ENCODE data around the gene IDS. TPM values are rescaled to one million over a fixed set of nuclear protein-coding genes. Genes with fewer than 3 reads are reported as not detected.
"Not testable (repeated sequence)": the region's sequence is repeated elsewhere in the genome, so short reads cannot be mapped to it uniquely, and the experiment has no call there.

IDS gene, protein sequence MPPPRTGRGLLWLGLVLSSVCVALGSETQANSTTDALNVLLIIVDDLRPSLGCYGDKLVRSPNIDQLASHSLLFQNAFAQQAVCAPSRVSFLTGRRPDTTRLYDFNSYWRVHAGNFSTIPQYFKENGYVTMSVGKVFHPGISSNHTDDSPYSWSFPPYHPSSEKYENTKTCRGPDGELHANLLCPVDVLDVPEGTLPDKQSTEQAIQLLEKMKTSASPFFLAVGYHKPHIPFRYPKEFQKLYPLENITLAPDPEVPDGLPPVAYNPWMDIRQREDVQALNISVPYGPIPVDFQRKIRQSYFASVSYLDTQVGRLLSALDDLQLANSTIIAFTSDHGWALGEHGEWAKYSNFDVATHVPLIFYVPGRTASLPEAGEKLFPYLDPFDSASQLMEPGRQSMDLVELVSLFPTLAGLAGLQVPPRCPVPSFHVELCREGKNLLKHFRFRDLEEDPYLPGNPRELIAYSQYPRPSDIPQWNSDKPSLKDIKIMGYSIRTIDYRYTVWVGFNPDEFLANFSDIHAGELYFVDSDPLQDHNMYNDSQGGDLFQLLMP
- 10 to 100 TPM; 30.2 to 38.4 TPM for total RNA-seq
- polyA plus RNA-seq (ENCODE audit: insufficient read depth, low read depth, low replicate concordance), result 25.3 TPM
- long read RNA-seq, donor 1, full-length matches to known transcripts, result 8 of 8 reads
- long read RNA-seq, donor 1, partial matches to known transcripts, result 0 of 8 reads
- long read RNA-seq, donor 1, other reads (novel, unspliced or antisense), result 0 of 8 reads
- long read RNA-seq, donor 2, full-length matches to known transcripts, result 4 of 4 reads
- long read RNA-seq, donor 2, partial matches to known transcripts, result 0 of 4 reads
- long read RNA-seq, donor 2, other reads (novel, unspliced or antisense), result 0 of 4 reads

DNA sequence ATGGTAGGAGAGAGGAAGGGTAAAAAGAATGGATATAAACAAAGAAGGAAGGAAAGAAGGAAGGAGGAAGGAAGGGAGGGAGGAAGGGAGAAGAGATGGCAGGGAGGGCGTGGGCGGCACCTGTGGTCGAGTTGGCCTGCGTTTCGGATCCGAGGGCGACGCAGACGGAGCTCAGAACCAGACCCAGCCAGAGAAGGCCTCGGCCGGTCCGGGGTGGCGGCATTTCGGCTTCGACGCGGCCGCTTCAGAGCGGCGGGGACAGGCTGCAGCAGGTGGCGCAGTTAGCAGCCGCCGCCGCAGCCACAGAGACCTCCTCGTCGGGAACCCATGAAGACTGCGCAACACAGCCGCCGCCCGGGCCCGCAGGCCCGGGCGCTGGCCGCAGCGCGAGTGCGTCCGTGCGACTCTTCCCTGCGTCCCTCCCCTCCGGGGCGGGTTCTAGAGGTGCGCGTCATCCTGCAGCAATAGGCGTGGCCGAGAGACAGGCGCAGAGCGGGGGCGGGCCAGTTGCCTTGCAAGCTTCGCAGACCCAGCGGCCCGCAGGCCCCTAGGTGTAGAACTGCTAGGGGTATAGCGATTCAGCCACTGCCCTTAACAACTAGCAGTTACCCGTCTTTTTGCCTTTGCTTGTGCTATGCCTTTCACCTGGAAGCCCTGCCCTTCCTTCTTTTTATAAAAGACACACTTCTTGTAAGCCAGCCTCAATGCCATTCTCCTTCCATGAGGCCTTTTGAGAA, at the start of gene IDS:
Gene IDS (minus strand): TSS at position 392 of the 737 bp plus-strand sequence. CDS start 169 bp downstream, at position 223.
- Histone ChIP-seq H3K36me3 (ENCODE audit: low read depth, missing control alignments) (no peaks in the 10 kb centered on the region), H3K27ac (peak within 1 kb of the TSS; percentile 79 to 85), H3K4me1 (no peaks in the 10 kb centered on the region), H3K9me3 (no peaks in the 10 kb centered on the region), H3K4me3 (peak within 1 kb of the TSS; percentile 53 to 66), H3K27me3 (no peaks in the 10 kb centered on the region)
- TF ChIP-seq, protein P1, sequence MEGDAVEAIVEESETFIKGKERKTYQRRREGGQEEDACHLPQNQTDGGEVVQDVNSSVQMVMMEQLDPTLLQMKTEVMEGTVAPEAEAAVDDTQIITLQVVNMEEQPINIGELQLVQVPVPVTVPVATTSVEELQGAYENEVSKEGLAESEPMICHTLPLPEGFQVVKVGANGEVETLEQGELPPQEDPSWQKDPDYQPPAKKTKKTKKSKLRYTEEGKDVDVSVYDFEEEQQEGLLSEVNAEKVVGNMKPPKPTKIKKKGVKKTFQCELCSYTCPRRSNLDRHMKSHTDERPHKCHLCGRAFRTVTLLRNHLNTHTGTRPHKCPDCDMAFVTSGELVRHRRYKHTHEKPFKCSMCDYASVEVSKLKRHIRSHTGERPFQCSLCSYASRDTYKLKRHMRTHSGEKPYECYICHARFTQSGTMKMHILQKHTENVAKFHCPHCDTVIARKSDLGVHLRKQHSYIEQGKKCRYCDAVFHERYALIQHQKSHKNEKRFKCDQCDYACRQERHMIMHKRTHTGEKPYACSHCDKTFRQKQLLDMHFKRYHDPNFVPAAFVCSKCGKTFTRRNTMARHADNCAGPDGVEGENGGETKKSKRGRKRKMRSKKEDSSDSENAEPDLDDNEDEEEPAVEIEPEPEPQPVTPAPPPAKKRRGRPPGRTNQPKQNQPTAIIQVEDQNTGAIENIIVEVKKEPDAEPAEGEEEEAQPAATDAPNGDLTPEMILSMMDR (IDR thresholded peaks at IDR 0.05), result no peak
- peak; percentile 51 for TF ChIP-seq POLR2A (IDR thresholded peaks at IDR 0.05)
- intact Hi-C loops (cut with DNase I; ENCODE audit: low total_unique reads), result no loop called here
- peak; percentile 92 for DNase-seq
- WGBS, 2 donors, result 1% methylated on average over 13 to 16 of the region's 54 CpGs

DNA sequence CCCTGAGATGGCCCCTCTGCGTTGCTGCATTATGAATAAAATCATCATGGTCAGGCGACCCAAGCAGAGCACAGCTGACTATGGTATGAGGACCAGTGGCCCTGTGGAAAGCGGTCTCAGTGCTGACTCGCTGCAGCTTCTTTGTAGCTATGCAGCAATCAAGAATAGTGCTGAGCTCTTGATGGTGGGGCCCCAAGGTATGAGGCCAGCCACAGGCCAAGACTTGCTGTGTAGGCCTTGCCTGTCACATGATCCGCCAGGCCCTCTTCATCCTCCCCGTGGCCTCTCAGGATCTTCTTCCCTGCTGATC, 46.8 kb upstream of the IDS start:
- H3K36me3 ChIP-seq (ENCODE audit: low read depth, missing control alignments); H3K4me1 ChIP-seq; DNase-seq; H3K9me3 ChIP-seq; H3K27ac ChIP-seq; H3K27me3 ChIP-seq; intact Hi-C loops (cut with DNase I; ENCODE audit: low total_unique reads); H3K4me3 ChIP-seq: not testable (repeated sequence)
- WGBS, 2 donors, result no CpG with 5 or more reads among the region's 6 CpGs

DNA sequence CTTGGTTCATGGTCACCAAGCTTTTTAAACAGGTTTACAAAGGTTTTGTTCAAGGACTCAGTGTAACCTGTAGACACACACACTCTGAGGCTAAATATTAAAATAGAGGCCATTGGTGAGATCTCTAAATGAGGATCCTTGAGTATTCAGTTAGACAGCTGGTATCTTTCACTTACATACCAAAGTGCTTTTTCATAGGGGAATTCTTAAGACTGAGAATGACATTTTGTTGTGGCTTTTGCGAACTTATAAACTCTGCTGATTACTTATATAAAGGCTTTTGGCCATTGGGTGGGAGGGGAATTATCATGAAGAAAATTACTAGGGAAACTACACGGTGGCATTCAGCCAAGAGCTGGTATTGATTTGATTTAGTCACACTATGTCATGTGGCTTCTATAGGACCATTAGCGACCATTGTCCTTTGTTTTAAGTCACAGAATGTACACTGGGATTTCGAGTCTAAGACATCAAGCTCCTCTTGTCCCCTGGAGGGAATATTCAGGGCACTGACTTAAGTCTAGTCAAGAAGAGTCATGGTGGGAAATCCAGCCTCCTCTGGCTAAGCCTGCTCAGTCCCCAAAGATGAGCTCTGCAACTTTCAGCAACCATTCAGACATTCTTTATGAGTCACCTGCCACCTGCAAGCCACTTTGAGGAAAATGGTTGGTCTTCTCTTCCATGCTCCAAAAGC, 46.3 kb upstream of the IDS start:
- H3K4me3 ChIP-seq; DNase-seq; intact Hi-C loops (cut with DNase I; ENCODE audit: low total_unique reads); H3K9me3 ChIP-seq; H3K4me1 ChIP-seq; H3K27ac ChIP-seq; H3K36me3 ChIP-seq (ENCODE audit: low read depth, missing control alignments); H3K27me3 ChIP-seq: not testable (repeated sequence)
- WGBS, 2 donors, result no CpG with 5 or more reads among the region's 4 CpGs

DNA sequence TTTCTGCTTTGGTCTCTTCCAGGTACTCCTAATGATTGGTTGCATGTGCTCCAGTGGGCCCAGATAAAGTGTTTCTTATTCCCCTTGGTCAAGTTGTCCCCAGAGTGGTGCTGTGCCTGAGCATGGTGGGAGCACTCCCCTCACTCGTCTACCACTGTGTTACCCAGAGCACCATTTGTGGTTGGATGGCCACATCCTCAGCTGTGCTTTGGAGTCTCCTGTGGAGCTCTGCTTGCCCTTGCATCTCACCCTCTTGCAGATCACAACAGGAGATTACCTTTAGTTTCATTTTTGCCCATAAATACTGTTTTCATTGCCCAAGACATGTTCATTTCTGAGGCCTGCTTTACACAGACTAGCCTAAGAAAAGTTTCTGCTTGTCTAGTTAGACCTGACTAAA, 45.3 kb upstream of the IDS start:
- DNase-seq; H3K27me3 ChIP-seq; intact Hi-C loops (cut with DNase I; ENCODE audit: low total_unique reads); H3K36me3 ChIP-seq (ENCODE audit: low read depth, missing control alignments); H3K9me3 ChIP-seq; H3K4me3 ChIP-seq; H3K27ac ChIP-seq; H3K4me1 ChIP-seq: not testable (repeated sequence)
- 100% methylated on average over 1 of the region's 1 CpG for WGBS, 2 donors

DNA sequence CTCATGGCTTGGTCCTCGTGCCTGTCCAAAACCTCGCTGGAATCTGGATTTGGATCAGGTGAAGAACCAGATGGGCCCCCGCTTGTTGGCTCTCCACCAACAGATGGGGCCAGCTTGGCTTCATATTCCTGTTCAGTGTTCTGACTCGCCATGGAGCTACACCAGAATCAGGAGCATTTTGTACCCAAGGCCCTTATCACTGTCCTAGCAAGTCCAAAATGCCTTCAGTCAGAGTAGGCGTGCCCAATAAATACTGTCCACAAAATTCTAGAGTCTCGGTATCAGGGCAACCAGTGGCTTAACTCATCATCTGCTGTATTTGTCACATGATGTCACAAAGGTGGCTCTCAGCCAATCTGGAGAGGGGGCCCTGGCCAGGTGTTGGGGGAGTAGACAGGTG, 44.6 kb upstream of the IDS start, which contains the start of gene HSFX3:
Gene HSFX3 (minus strand): TSS at position 224 of the 400 bp plus-strand sequence. CDS start 72 bp downstream, at position 152.
- H3K9me3 ChIP-seq; DNase-seq; H3K4me3 ChIP-seq; intact Hi-C loops (cut with DNase I; ENCODE audit: low total_unique reads); H3K36me3 ChIP-seq (ENCODE audit: low read depth, missing control alignments); H3K27me3 ChIP-seq; H3K27ac ChIP-seq; H3K4me1 ChIP-seq: not testable (repeated sequence)
- WGBS, 2 donors, result no CpG with 5 or more reads among the region's 6 CpGs

DNA sequence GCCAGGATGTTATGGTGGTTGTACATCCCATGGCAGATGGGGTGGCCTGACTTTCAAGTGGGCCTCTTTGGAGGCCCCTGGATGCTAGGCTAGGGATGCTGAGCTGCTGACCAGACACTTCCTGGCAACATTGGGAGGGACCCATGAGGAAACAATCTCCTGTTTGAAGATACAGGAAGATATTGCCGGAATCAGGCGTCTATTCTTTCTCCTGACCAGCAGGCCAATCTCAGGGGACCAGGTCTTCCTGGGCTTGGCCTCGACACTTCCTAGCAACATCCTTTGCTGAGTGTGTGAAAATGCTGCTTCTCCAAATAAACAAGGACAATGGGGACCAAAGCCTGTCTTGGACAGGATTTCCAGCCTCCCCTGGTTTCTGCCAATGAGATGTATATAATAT, 42.7 kb upstream of the IDS start:
- H3K27me3 ChIP-seq; H3K27ac ChIP-seq; H3K36me3 ChIP-seq (ENCODE audit: low read depth, missing control alignments); H3K4me1 ChIP-seq; intact Hi-C loops (cut with DNase I; ENCODE audit: low total_unique reads); H3K4me3 ChIP-seq; H3K9me3 ChIP-seq; DNase-seq: not testable (repeated sequence)
- WGBS, 2 donors, result 40% methylated on average over 1 of the region's 3 CpGs; no CpG with 5 or more reads in 1 of the 2 donors

DNA sequence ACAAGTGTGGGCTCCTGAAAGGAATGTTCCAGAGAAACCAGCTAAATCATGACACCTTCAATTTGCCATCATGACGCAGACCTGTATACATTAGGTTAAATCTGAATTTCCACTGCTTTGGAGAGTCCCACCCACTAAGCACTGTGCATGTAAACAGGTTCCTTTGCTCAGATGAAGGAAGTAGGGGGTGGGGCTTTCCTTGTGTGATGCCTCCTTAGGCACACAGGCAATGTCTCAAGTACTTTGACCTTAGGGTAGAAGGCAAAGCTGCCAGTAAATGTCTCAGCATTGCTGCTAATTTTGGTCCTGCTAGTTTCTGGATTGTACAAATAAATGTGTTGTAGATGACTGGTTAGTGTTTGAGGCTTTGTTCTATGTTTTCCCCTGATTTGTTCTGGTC, 41.9 kb upstream of the IDS start:
- H3K27me3 ChIP-seq; H3K4me1 ChIP-seq; H3K9me3 ChIP-seq; H3K36me3 ChIP-seq (ENCODE audit: low read depth, missing control alignments); H3K4me3 ChIP-seq; intact Hi-C loops (cut with DNase I; ENCODE audit: low total_unique reads); DNase-seq; H3K27ac ChIP-seq: not testable (repeated sequence)
- 86% methylated on average over 1 of the region's 1 CpG; no CpG with 5 or more reads in 1 of the 2 donors for WGBS, 2 donors

DNA sequence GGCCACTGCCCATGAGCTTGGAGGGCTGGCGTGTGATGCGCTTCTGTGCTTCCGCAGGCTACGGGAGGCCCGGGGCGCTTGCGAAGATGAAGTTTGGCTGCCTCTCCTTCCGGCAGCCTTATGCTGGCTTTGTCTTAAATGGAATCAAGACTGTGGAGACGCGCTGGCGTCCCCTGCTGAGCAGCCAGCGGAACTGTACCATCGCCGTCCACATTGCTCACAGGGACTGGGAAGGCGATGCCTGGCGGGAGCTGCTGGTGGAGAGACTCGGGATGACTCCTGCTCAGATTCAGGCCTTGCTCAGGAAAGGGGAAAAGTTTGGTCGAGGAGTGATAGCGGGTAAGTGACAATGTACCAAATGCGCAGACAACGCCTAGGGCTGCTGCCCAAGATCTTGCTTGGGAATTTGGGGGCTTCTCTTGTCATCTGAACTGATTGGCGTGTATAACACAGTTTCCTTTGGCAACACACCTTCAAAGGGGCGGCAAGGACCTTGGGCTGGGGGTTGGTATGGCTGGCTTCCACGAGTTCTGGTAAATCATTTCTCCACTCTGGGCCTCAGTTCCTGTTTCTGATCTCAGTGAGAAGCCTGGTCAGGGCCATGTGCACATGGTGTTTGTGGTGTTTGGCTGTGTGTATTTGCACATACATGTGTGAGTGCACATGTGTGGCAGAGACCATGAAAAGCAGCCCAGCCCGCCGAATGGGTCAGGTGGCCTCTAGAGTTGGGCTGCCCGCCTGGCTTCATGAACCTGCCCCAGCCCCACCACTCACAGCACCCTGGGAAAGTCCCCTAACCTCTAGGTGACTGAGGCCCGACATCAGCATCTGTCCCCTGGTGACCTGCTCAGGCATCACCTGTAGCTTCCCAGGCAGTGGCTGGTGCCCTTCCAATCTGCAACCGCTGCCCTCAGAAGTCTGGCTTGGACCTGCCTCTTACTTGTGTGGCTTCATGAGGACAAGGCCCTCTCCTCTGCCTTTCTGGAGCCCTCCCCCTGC, 40.7 kb upstream of the IDS start:
- H3K4me1 ChIP-seq; H3K4me3 ChIP-seq; H3K27me3 ChIP-seq; H3K9me3 ChIP-seq; intact Hi-C loops (cut with DNase I; ENCODE audit: low total_unique reads); H3K27ac ChIP-seq; H3K36me3 ChIP-seq (ENCODE audit: low read depth, missing control alignments): not testable (repeated sequence)
- WGBS, 2 donors, result 86% methylated on average over 8 of the region's 29 CpGs; no CpG with 5 or more reads in 1 of the 2 donors
- peak; percentile 15 for DNase-seq

Data from testis (tissue), 5 donors.